Measurements from ENCODE around the gene DDX23.
A peak's percentile ranks its signal among the peaks of the same experiment; 100 is the strongest.
"Not testable (repeated sequence)": the region's sequence is repeated elsewhere in the genome, so short reads cannot be mapped to it uniquely, and the experiment has no call there.

DDX23 gene

DNA sequence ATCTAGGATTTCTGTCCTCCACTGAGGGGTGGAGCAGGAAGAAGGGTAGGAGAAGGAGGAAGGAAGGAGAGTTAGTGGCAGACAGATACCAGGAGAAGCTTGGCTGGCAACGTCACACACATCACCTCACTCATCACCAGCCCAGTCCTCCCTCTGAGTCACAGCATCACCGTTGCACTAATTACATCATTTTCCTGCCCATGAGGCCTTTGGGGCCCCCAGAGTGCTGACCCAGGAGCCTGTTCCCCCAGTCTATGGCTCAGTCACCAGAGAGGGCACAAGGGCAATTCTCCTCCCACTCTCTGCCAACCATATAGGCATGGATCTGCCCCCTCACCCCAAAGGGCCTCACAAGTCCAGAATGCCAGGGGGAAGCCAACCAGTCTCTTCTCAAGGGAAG lies 9.1 kb upstream of the DDX23 start:
- H3K27ac ChIP-seq, result no peak overlapping the region
- no peak for TF ChIP-seq ZFX (IDR thresholded peaks at IDR 0.05)

GRCh38 chr12:48860236-48860635 lies 8.3 kb upstream of the DDX23 start:
- H3K27ac ChIP-seq, result not testable (repeated sequence)

GRCh38 chr12:48859607-48860006 lies 7.6 kb upstream of the DDX23 start:
- H3K27ac ChIP-seq, result no peak overlapping the region
- TF ChIP-seq, protein P1, sequence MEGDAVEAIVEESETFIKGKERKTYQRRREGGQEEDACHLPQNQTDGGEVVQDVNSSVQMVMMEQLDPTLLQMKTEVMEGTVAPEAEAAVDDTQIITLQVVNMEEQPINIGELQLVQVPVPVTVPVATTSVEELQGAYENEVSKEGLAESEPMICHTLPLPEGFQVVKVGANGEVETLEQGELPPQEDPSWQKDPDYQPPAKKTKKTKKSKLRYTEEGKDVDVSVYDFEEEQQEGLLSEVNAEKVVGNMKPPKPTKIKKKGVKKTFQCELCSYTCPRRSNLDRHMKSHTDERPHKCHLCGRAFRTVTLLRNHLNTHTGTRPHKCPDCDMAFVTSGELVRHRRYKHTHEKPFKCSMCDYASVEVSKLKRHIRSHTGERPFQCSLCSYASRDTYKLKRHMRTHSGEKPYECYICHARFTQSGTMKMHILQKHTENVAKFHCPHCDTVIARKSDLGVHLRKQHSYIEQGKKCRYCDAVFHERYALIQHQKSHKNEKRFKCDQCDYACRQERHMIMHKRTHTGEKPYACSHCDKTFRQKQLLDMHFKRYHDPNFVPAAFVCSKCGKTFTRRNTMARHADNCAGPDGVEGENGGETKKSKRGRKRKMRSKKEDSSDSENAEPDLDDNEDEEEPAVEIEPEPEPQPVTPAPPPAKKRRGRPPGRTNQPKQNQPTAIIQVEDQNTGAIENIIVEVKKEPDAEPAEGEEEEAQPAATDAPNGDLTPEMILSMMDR (conservative IDR thresholded peaks at IDR 0.05), result no peak
- TF ChIP-seq ZFX (IDR thresholded peaks at IDR 0.05), result no peak

DNA sequence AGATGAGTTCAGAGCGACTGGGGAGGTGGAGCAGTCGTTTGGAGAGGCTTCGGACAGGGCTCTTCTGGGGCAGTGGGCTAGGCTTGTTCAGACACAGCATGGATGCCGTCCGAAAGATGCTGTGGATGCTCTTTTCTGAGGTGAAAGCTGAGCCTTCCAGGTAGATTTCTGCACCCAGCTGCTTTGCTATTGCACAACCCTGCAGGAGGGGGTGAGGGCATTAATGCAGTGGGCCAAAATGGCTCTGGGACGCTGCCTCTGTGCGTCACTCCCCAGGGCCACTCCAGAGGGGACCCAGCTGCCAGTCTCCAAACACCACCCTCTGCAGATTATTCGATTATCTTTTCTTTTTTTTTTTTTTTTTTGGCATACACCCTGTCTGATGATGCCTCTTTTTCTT lies 6.1 kb upstream of the DDX23 start:
- TF ChIP-seq ZFX (IDR thresholded peaks at IDR 0.05), result no peak
- TF ChIP-seq, protein P1 (conservative IDR thresholded peaks at IDR 0.05), result no peak
- H3K27ac ChIP-seq, result no peak overlapping the region

GRCh38 chr12:48857278-48857994 lies 5.5 kb upstream of the DDX23 start:
- H3K27ac ChIP-seq, result no peak overlapping the region
- TF ChIP-seq, protein P1 (conservative IDR thresholded peaks at IDR 0.05), result no peak
- no peak for TF ChIP-seq ZFX (IDR thresholded peaks at IDR 0.05)

GRCh38 chr12:48856379-48856778 lies 4.4 kb upstream of the DDX23 start:
- no peak overlapping the region for H3K27ac ChIP-seq
- TF ChIP-seq ZFX (IDR thresholded peaks at IDR 0.05), result no peak
- TF ChIP-seq, protein P1 (conservative IDR thresholded peaks at IDR 0.05), result no peak

DNA sequence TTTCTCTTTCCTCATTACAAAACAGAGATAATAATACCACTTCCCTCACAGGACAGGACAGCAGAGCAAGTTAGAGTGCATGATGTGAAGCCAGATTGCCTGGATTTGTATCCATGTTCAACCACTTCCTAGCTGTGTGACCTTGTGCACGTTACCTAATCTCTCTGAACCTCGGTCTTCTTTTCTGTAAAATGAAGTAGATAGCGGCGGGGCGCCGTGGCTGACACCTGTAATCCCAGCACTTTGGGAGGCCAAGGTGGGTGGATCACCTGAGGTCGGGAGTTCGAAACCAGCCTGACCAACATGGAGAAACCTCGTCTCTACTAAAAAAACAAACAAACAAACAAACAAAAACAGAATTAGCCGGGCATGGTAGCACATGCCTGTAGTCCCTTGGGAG lies 3.0 kb upstream of the DDX23 start:
- H3K27ac ChIP-seq, result not testable (repeated sequence)

DNA sequence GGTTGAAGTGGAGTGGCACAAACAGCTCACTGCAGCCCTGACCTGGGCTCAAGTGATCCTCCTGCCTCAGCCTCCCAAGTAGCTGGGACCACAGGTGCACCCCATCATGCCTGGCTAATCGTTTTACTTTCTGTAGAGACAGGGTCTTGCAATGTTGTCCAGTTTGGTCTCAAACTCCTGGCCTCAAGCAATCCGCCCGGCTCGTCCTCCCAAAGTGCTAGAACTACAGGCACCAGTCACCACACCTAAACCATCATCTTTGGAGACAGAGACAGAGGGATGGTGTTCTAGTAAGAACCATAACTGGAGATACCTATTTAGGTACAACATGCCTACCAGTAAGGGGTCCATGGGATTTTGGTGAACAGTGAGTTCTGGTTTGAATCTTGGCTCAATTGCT lies 2.5 kb upstream of the DDX23 start:
- no peak overlapping the region for H3K27ac ChIP-seq
- TF ChIP-seq, protein P1 (conservative IDR thresholded peaks at IDR 0.05), result no peak

- peak overlapping the region; percentile 93; the same call in 1 of the 2 replicates for H3K27ac ChIP-seq
Observed at GRCh38 chr12:48852734-48853688, 1.0 kb upstream of the DDX23 start.

GRCh38 chr12:48842021-48842420 lies 9.9 kb downstream of the DDX23 start:
- H3K27ac ChIP-seq, result not testable (repeated sequence)

More at GRCh38 chr12:48852734-48853688, 1.0 kb upstream of the DDX23 start:
- TF ChIP-seq, protein P1 (conservative IDR thresholded peaks at IDR 0.05), result peak; percentile 93
- no peak for TF ChIP-seq ZFX (IDR thresholded peaks at IDR 0.05)

All from C4-2B (cell line).